Fibroblast of skin of back (primary cell): ENCODE measurements around the gene FGF19.

ENCODE experiments used
- DNase-seq: peaks from one replicate; pipeline ENCODE4 v3.0.0-alpha.2; 2013

Gene FGF19

GRCh38 chr11:69667619-69668604 lies 35.9 kb downstream of the FGF19 start:
- no peak for DNase-seq

- no peak for DNase-seq
Measured at GRCh38 chr11:69666752-69667536, 36.9 kb downstream of the FGF19 start.

GRCh38 chr11:69666261-69666660 lies 37.6 kb downstream of the FGF19 start:
- no peak for DNase-seq

GRCh38 chr11:69665669-69666068 lies 38.2 kb downstream of the FGF19 start:
- DNase-seq: no peak

GRCh38 chr11:69664901-69665300 lies 38.9 kb downstream of the FGF19 start:
- no peak for DNase-seq

- DNase-seq: no peak
Measured at GRCh38 chr11:69664103-69664775, 39.6 kb downstream of the FGF19 start.

GRCh38 chr11:69663326-69663725 lies 40.5 kb downstream of the FGF19 start:
- no peak for DNase-seq

- DNase-seq: no peak
Measured at GRCh38 chr11:69662806-69663205, 41.0 kb downstream of the FGF19 start.

GRCh38 chr11:69662021-69662698 lies 41.7 kb downstream of the FGF19 start:
- DNase-seq: no peak

- no peak for DNase-seq
Measured at GRCh38 chr11:69661413-69661715, 42.5 kb downstream of the FGF19 start.

GRCh38 chr11:69660001-69660500 lies 43.8 kb downstream of the FGF19 start:
- DNase-seq: no peak

GRCh38 chr11:69659591-69659990 lies 44.2 kb downstream of the FGF19 start:
- no peak for DNase-seq

- DNase-seq: no peak
Measured at GRCh38 chr11:69658626-69659450, 45.0 kb downstream of the FGF19 start.

GRCh38 chr11:69657911-69658625 lies 45.8 kb downstream of the FGF19 start:
- no peak for DNase-seq

GRCh38 chr11:69657456-69657910 lies 46.3 kb downstream of the FGF19 start:
- DNase-seq: no peak

- DNase-seq: no peak
Measured at GRCh38 chr11:69656536-69657455, 47.0 kb downstream of the FGF19 start.

- no peak for DNase-seq
Measured at GRCh38 chr11:69655479-69656428, 48.1 kb downstream of the FGF19 start.
